GM10266 (cell line): ENCODE data around the gene CCDC102A.

Experiments used
- DNase-seq: peaks from one replicate; pipeline ENCODE4 v3.0.0; 2012; ENCODE audit errors: extremely low spot score
- TF ChIP-seq, protein P1 (sequence below): IDR thresholded peaks from 2 replicates; pipeline ENCODE4 v1.5.1; 2012; ENCODE audit warnings: mild to moderate bottlenecking, low read depth; ENCODE audit not compliant: control insufficient read depth, insufficient read depth; ENCODE audit errors: missing control alignments

The CCDC102A gene

DNA sequence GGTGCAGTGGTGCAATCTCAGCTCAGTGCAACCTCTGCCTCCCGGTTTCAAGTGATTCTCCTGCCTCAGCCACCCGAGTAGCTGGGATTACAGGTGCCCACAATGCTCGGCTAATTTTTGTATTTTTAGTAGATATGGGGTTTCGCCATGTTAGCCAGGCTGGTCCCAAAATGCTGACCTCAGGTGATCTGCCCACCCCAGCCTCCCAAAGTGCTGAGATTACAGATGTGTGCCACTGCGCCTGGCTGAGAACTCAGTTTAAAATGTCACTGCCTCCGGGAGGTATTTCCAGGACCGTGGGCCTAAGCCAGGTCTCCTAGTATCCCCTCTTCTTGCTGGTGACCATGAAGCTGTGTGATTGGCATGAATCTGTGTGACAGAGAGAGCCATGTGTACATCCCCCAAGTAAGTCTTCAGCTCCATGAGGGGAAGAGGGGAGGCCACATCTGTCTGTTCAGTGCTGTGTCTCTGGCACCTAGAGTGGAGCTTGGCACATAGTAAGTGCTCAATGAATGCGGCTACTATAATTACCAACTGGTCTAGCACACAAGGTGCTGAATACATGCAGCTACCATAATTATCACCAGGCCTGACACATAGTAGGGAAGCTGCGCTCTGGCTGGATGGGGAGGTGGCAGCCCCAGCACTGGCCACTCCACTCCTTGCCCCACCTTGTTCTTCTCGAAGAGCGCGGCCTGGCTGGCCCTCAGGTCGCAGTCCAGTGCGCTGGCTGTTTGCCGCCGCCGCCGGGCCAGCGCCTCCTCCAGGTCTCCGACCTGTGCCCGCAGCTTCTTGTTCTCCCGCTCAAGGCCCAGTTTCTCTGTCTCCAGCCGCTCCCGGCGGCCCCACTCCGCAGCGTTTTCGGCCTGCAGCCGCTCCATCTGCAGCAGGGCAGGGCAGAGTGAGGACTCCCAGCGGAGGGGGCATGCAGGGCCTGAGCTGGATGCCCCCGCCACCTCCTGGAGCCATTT is 18.7 kb downstream of the CCDC102A start:
- TF ChIP-seq, protein P1, sequence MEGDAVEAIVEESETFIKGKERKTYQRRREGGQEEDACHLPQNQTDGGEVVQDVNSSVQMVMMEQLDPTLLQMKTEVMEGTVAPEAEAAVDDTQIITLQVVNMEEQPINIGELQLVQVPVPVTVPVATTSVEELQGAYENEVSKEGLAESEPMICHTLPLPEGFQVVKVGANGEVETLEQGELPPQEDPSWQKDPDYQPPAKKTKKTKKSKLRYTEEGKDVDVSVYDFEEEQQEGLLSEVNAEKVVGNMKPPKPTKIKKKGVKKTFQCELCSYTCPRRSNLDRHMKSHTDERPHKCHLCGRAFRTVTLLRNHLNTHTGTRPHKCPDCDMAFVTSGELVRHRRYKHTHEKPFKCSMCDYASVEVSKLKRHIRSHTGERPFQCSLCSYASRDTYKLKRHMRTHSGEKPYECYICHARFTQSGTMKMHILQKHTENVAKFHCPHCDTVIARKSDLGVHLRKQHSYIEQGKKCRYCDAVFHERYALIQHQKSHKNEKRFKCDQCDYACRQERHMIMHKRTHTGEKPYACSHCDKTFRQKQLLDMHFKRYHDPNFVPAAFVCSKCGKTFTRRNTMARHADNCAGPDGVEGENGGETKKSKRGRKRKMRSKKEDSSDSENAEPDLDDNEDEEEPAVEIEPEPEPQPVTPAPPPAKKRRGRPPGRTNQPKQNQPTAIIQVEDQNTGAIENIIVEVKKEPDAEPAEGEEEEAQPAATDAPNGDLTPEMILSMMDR = no peak
- no peak for DNase-seq

DNA sequence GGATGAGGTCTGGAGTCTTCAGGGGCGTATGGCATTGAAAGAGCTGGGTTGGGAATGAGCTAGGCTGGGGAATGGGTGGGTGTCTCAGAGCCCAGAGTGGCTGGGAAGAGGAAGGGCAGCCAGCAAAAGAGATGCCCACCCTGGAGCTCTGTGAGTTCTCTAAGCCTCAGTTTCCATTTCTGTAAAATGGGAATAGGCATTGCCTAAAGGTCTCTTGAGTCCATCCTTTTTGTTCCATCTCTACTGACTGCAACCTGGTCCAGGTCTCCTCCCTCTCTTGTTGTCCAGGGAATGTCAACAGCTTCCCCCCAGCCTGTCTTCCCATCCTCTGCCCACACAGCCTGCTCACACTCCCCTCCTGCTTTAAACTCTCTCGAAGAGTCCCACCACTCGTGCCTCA is 19.6 kb downstream of the CCDC102A start:
- no peak for DNase-seq
- TF ChIP-seq, protein P1 = no peak

DNA sequence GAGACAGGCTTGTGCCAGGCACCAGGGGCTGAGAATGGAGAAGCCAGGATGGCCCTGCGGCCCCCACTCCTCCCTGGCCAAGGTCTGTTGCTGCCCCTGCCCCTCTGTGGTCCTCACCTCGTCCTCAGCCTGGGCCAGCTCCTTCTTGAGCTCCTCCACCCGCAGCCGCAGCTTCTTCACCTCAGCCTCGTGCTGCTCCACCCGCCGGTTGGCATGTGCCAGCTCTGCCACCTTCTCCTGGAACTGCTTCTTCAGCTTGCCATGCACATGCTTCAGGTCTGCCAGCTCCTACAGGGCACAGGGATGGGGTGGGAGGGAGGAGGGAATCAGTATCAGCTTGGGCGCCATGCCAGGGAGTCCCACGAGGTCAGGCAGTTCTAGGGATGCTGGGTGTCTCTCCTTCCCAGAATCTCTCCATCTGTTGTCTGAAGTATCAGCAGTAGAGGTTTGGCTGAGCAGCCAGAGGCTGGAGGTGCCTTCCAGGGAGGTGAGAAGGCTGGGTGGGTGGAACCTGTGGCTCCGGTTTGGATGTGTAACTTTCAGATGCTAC is 20.1 kb downstream of the CCDC102A start:
- no peak for DNase-seq
- TF ChIP-seq, protein P1 = no peak

- TF ChIP-seq, protein P1 = no peak
Observed at GRCh38 chr16:57514791-57515600, 21.4 kb downstream of the CCDC102A start.

GRCh38 chr16:57514371-57514770 is 22.0 kb downstream of the CCDC102A start:
- TF ChIP-seq, protein P1 = no peak

More at GRCh38 chr16:57514791-57515600, 21.4 kb downstream of the CCDC102A start:
- no peak for DNase-seq

GRCh38 chr16:57513371-57514102 is 22.8 kb downstream of the CCDC102A start:
- TF ChIP-seq, protein P1 = no peak
- no peak for DNase-seq

More at GRCh38 chr16:57514371-57514770, 22.0 kb downstream of the CCDC102A start:
- no peak for DNase-seq
